ENCODE measurements around the gene PER3. TPM values are rescaled to one million over a fixed set of nuclear protein-coding genes. Genes with fewer than 3 reads are reported as not detected.

PER3 gene
- polyA plus RNA-seq, 1 donor (not counting 4 experiments of a cell fraction or from before 2014, with no cell fraction given), result 7.0 TPM

DNA sequence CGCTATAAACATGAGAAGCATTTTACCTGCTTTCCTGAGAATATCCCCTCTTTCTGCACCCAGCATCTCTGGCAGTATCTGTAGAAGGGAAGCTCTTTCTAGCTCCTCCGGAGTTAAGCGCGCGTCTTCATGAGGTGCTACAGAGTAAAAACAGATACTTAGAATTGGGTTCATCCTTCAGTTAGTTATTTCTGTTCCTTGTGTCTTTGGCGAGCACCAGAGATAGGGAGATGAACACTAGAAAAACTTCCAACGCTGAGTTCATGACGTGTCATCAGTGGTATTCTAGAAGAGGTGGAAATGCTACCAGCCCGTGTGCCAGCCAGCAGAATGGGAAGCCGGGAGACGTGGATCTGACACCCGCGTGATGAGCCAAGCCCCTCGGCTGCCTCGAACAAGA is 66.7 kb downstream of the PER3 start:
- Histone ChIP-seq H3K4me1 (ENCODE audit: control insufficient read depth, extremely low read depth, insufficient read depth, low read length) (no peaks in the 10 kb centered on the region), H3K9me3 (ENCODE audit: control insufficient read depth, low read depth, low read length) (no peaks in the 10 kb centered on the region), H3K9me1 (ENCODE audit: control insufficient read depth, extremely low read depth, insufficient read depth, low read length) (no peaks in the 10 kb centered on the region), H3K9ac (ENCODE audit: control insufficient read depth, extremely low read depth, insufficient read depth, low read length) (no peak overlapping the region), H3K27me3 (ENCODE audit: control insufficient read depth, extremely low read depth, insufficient read depth, low read length) (no peaks in the 10 kb centered on the region), H4K20me1 (ENCODE audit: control insufficient read depth, extremely low read depth, insufficient read depth, low read length) (no peaks in the 10 kb centered on the region), H3K27ac (ENCODE audit: control insufficient read depth, insufficient read depth, low read length) (no peak overlapping the region), H3K4me3 (ENCODE audit: control insufficient read depth in 2 of 3, extremely low read depth in 1 of 3, insufficient read depth in 2 of 3, low read depth in 1 of 3, low read length in 3 of 3) (no peak overlapping the region), H3K36me3 (ENCODE audit: control insufficient read depth in 2 of 2, extremely low read depth in 1 of 2, insufficient read depth in 2 of 2, low read length in 2 of 2) (no peaks in the 10 kb centered on the region), H3K4me2 (ENCODE audit: control insufficient read depth, extremely low read depth, insufficient read depth, low read depth, low read length) (no peak overlapping the region), H2AFZ (ENCODE audit: control insufficient read depth, low read length) (no peak overlapping the region), H3K79me2 (ENCODE audit: control insufficient read depth, insufficient read depth, low read length) (no peaks in the 10 kb centered on the region)
- FAIRE-seq, result no peak
- no peak for DNase-seq (ENCODE audit: low read depth, low spot score)
- TF ChIP-seq, protein P1, sequence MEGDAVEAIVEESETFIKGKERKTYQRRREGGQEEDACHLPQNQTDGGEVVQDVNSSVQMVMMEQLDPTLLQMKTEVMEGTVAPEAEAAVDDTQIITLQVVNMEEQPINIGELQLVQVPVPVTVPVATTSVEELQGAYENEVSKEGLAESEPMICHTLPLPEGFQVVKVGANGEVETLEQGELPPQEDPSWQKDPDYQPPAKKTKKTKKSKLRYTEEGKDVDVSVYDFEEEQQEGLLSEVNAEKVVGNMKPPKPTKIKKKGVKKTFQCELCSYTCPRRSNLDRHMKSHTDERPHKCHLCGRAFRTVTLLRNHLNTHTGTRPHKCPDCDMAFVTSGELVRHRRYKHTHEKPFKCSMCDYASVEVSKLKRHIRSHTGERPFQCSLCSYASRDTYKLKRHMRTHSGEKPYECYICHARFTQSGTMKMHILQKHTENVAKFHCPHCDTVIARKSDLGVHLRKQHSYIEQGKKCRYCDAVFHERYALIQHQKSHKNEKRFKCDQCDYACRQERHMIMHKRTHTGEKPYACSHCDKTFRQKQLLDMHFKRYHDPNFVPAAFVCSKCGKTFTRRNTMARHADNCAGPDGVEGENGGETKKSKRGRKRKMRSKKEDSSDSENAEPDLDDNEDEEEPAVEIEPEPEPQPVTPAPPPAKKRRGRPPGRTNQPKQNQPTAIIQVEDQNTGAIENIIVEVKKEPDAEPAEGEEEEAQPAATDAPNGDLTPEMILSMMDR (optimal IDR thresholded peaks at IDR 0.05 in 1 of 3, IDR thresholded peaks at IDR 0.05 in 1 of 3, conservative IDR thresholded peaks at IDR 0.05 in 1 of 3; ENCODE audit: extremely low read depth in 1 of 3, insufficient read depth in 2 of 3, low read length in 3 of 3), result no peak
- no peak for TF ChIP-seq EZH2 (IDR thresholded peaks at IDR 0.05; ENCODE audit: low read length)
- dilution Hi-C loops (cut with MboI; ENCODE audit: extremely low pct_ligation_motif_present, low sequenced_read_pairs), result no loop called here

DNA sequence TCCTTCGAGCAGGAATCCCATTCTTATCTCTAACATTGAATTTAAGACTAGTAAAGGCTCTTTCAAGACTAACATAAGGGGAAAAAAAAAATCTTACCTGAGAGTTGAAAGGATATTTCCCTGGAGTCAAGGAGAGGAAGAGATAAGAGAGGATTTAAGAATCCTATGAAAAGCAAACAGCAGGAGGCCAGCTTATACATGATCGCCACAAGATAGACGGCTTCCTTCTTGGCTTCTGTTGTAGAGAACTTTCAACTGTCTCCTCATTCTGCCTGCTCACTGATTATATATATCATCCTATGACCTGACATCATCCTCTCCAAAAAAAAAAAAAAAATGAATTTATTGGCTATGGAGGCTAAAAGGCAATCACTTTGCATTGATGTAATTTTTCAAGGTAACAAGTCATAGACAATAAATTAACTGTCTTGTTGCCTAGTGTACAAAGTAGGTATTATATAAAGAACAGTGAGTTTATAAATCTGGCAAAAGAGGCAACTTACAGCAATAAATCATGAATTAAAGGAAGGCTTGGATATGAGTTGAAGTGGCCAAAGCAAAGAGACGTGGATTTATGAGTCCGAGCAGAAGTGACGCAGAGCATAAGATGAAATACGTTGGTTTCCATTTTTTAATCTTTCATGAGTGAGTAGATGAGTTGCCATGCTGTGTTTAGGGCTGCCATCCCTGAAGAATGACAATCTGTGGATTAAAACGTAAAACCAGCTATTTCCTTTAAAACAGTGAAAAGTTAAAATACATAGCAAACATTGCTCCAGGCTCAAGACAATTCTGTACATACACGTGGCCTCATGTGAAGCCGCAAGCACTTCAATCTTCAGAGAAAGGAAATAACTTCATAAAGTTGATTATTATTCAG is 69.0 kb downstream of the PER3 start, which contains the start of gene UTS2:
Gene UTS2 (minus strand): TSS at position 262 of the 880 bp plus-strand sequence. CDS start 62 bp downstream, at position 200.
- Histone ChIP-seq H4K20me1 (ENCODE audit: control insufficient read depth, extremely low read depth, insufficient read depth, low read length) (no peaks in the 10 kb centered on the region), H3K36me3 (ENCODE audit: control insufficient read depth in 2 of 2, extremely low read depth in 1 of 2, insufficient read depth in 2 of 2, low read length in 2 of 2) (no peaks in the 10 kb centered on the region), H3K4me2 (ENCODE audit: control insufficient read depth, extremely low read depth, insufficient read depth, low read depth, low read length) (no peak within 1 kb of the TSS), H3K27me3 (ENCODE audit: control insufficient read depth, extremely low read depth, insufficient read depth, low read length) (no peaks in the 10 kb centered on the region), H3K27ac (ENCODE audit: control insufficient read depth, insufficient read depth, low read length) (no peak within 1 kb of the TSS), H2AFZ (ENCODE audit: control insufficient read depth, low read length) (no peak within 1 kb of the TSS), H3K79me2 (ENCODE audit: control insufficient read depth, insufficient read depth, low read length) (no peaks in the 10 kb centered on the region), H3K4me3 (ENCODE audit: control insufficient read depth in 2 of 3, extremely low read depth in 1 of 3, insufficient read depth in 2 of 3, low read depth in 1 of 3, low read length in 3 of 3) (no peak within 1 kb of the TSS), H3K4me1 (ENCODE audit: control insufficient read depth, extremely low read depth, insufficient read depth, low read length) (no peaks in the 10 kb centered on the region), H3K9me3 (ENCODE audit: control insufficient read depth, low read depth, low read length) (no peaks in the 10 kb centered on the region), H3K9me1 (ENCODE audit: control insufficient read depth, extremely low read depth, insufficient read depth, low read length) (no peaks in the 10 kb centered on the region), H3K9ac (ENCODE audit: control insufficient read depth, extremely low read depth, insufficient read depth, low read length) (no peak within 1 kb of the TSS)
- dilution Hi-C loops (cut with MboI; ENCODE audit: extremely low pct_ligation_motif_present, low sequenced_read_pairs), result no loop called here
- DNase-seq (ENCODE audit: low read depth, low spot score) (no peak), FAIRE-seq (no peak)
- TF ChIP-seq, protein P1 (optimal IDR thresholded peaks at IDR 0.05 in 1 of 3, IDR thresholded peaks at IDR 0.05 in 1 of 3, conservative IDR thresholded peaks at IDR 0.05 in 1 of 3; ENCODE audit: extremely low read depth in 1 of 3, insufficient read depth in 2 of 3, low read length in 3 of 3), result no peak
- no peak for TF ChIP-seq EZH2 (IDR thresholded peaks at IDR 0.05; ENCODE audit: low read length)
